Fibroblast of lung (primary cell): Measurements from ENCODE around the gene RTN4RL2. TPM values are rescaled to one million over a fixed set of nuclear protein-coding genes. Genes with fewer than 3 reads are reported as not detected.

ENCODE experiments used
- DNase-seq, 2 donors: peaks; one replicate each; pipeline versions ENCODE4 v3.0.0 to v3.0.0-alpha.2; 2010; ENCODE audit warnings: low read depth in 2 of 2
- H2AFZ ChIP-seq: 2 replicates; pipeline ENCODE4 v1.5.1; 2012; ENCODE audit warnings: low read length, control low read depth, inconsistent platforms
- H3K27ac ChIP-seq: 2 replicates; pipeline ENCODE4 v1.5.1; 2011; ENCODE audit warnings: low read length, control low read depth; ENCODE audit not compliant: insufficient read depth
- H3K27me3 ChIP-seq: 2 replicates; pipeline ENCODE4 v1.5.1; 2011; ENCODE audit warnings: mild to moderate bottlenecking, low read length; ENCODE audit not compliant: control insufficient read depth, insufficient read depth
- H3K36me3 ChIP-seq: 2 replicates; pipeline ENCODE4 v1.5.1; 2011; ENCODE audit warnings: low read length; ENCODE audit not compliant: control insufficient read depth, insufficient read depth
- H3K4me1 ChIP-seq: 2 replicates; pipeline ENCODE4 v1.5.1; 2011; ENCODE audit warnings: low read length; ENCODE audit not compliant: control insufficient read depth, insufficient read depth; ENCODE audit errors: extremely low read depth
- H3K4me2 ChIP-seq: 2 replicates; pipeline ENCODE4 v1.5.1; 2011; ENCODE audit warnings: low read length, control low read depth; ENCODE audit not compliant: insufficient read depth; ENCODE audit errors: extremely low read depth
- H3K4me3 ChIP-seq, 4 experiments: fragments of 200-600 bp in 1 of 4; sonication (generic) in 1 of 4; replicated peaks in 1 of 4; 2 replicates each; pipeline ENCODE4 v1.5.1; 2011 to 2016; ENCODE audit warnings: low read length in 4 of 4, low read depth in 3 of 4, mild to moderate bottlenecking in 3 of 4, control low read depth in 2 of 4, inconsistent platforms in 1 of 4, mixed read lengths in 1 of 4; ENCODE audit not compliant: insufficient read depth in 1 of 4; ENCODE audit errors: control extremely low read depth in 1 of 4
- H3K79me2 ChIP-seq: 2 replicates; pipeline ENCODE4 v1.5.1; 2012; ENCODE audit warnings: mild to moderate bottlenecking, low read length, inconsistent platforms; ENCODE audit not compliant: control insufficient read depth, insufficient read depth
- H3K9ac ChIP-seq: 2 replicates; pipeline ENCODE4 v1.5.1; 2011; ENCODE audit warnings: mild to moderate bottlenecking, low read length, control low read depth; ENCODE audit not compliant: insufficient read depth
- H3K9me3 ChIP-seq: 2 replicates; pipeline ENCODE4 v1.5.1; 2012; ENCODE audit warnings: low read depth, low read length; ENCODE audit not compliant: control insufficient read depth, insufficient read depth
- H4K20me1 ChIP-seq: 2 replicates; pipeline ENCODE4 v1.5.1; 2011; ENCODE audit warnings: low read length; ENCODE audit not compliant: control insufficient read depth, insufficient read depth; ENCODE audit errors: extremely low read depth
- EZH2 ChIP-seq: IDR thresholded peaks from 2 replicates; pipeline ENCODE4 v1.5.1; 2012; ENCODE audit warnings: low read length, control low read depth, mild to moderate bottlenecking; ENCODE audit errors: missing control alignments
- polyA plus RNA-seq, 2 donors: library from polyadenylated mRNA; depleted of rRNA in 1 of 2; stranded (reverse) in 1 of 2; unstranded in 1 of 2; fragments of >200 nt; gene quantifications; 2 replicates each; pipeline ENCODE4 v1.2.1, GENCODE V29; 2011 to 2012; ENCODE audit warnings: missing spikeins in 1 of 2
- total RNA-seq: library from RNA; depleted of rRNA; stranded (reverse); fragments of >200 nt; gene quantifications from 2 replicates; pipeline ENCODE4 v1.2.1, GENCODE V29; 2014
- TF ChIP-seq, protein P1 (sequence below), 2 donors: IDR thresholded peaks in 1 of 2; conservative IDR thresholded peaks in 1 of 2; 1 replicate in 1 of 2; 2 replicates in 1 of 2; pipeline ENCODE4 v1.5.1; 2011 to 2012; ENCODE audit warnings: low read length in 2 of 2, control low read depth in 1 of 2, inconsistent platforms in 1 of 2, low read depth in 1 of 2, mild to moderate bottlenecking in 1 of 2

The RTN4RL2 gene
- total and polyA plus RNA-seq, 2 donors (not counting 1 experiment from before 2014, with no cell fraction given) = 0.17 to 0.27 TPM

DNA sequence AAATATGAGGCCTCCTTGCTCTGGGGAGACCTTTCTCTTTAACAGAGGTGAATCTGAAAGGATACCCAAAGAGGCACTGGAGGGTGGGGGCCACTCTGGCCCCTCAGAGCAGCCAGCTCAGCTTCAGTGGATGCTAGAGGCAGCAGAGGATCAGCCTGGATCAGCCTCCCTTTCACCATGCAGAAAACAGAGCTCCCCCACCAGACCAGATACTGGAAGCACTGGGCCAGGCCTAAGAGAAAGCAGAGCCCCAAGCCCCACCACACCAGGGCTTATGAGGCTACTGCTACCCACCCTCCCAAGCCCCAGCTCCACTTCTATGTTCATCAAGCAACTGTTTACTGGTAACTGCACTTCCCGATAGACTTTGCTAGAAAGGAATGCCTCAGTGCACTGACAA, 29.4 kb upstream of the RTN4RL2 start:
- Histone ChIP-seq H2AFZ (no peak overlapping the region), H3K9ac (no peak overlapping the region), H4K20me1 (no peaks in the 10 kb centered on the region), H3K9me3 (no peaks in the 10 kb centered on the region), H3K4me1 (peaks cover 36% of the 10 kb centered on the region), H3K36me3 (no peaks in the 10 kb centered on the region), H3K4me3 (no peak overlapping the region), H3K27ac (no peak overlapping the region), H3K79me2 (peaks cover 4% of the 10 kb centered on the region), H3K4me2 (no peak overlapping the region), H3K27me3 (no peaks in the 10 kb centered on the region)
- TF ChIP-seq, protein P1, sequence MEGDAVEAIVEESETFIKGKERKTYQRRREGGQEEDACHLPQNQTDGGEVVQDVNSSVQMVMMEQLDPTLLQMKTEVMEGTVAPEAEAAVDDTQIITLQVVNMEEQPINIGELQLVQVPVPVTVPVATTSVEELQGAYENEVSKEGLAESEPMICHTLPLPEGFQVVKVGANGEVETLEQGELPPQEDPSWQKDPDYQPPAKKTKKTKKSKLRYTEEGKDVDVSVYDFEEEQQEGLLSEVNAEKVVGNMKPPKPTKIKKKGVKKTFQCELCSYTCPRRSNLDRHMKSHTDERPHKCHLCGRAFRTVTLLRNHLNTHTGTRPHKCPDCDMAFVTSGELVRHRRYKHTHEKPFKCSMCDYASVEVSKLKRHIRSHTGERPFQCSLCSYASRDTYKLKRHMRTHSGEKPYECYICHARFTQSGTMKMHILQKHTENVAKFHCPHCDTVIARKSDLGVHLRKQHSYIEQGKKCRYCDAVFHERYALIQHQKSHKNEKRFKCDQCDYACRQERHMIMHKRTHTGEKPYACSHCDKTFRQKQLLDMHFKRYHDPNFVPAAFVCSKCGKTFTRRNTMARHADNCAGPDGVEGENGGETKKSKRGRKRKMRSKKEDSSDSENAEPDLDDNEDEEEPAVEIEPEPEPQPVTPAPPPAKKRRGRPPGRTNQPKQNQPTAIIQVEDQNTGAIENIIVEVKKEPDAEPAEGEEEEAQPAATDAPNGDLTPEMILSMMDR (conservative IDR thresholded peaks at IDR 0.05 in 1 of 2, IDR thresholded peaks at IDR 0.05 in 1 of 2; ENCODE audit: low read depth in 1 of 2, low read length in 2 of 2) = no peak
- TF ChIP-seq EZH2 = no peak
- no peak for DNase-seq

DNA sequence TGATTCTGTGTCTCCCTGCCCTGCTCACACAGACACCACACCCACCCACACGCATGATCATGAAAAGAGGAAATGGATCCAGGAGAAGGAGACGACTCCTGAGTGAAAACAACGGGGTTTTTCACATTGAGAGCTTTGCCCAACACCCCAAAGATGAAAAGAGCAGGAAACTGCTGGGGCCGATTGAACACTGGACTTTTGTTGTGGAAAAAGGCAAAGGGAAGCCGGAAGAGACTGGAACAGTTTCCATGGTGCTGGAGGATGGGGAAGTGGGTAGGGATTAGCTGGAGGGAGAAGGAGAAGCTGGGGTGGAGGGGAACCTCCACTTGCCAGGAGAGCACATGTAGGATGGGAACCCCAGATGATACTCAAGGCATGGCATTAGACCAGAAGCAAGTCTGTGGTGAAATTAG, 28.2 kb upstream of the RTN4RL2 start:
- Histone ChIP-seq H3K9ac (no peak overlapping the region), H4K20me1 (no peaks in the 10 kb centered on the region), H3K4me3 (no peak overlapping the region), H3K27ac (no peak overlapping the region), H3K4me2 (no peak overlapping the region), H3K9me3 (no peaks in the 10 kb centered on the region), H3K36me3 (no peaks in the 10 kb centered on the region), H3K79me2 (no peaks in the 10 kb centered on the region), H3K4me1 (peaks cover 27% of the 10 kb centered on the region), H3K27me3 (no peaks in the 10 kb centered on the region), H2AFZ (no peak overlapping the region)
- TF ChIP-seq EZH2 = no peak
- TF ChIP-seq, protein P1 (conservative IDR thresholded peaks at IDR 0.05 in 1 of 2, IDR thresholded peaks at IDR 0.05 in 1 of 2; ENCODE audit: low read depth in 1 of 2, low read length in 2 of 2) = no peak
- no peak for DNase-seq

DNA sequence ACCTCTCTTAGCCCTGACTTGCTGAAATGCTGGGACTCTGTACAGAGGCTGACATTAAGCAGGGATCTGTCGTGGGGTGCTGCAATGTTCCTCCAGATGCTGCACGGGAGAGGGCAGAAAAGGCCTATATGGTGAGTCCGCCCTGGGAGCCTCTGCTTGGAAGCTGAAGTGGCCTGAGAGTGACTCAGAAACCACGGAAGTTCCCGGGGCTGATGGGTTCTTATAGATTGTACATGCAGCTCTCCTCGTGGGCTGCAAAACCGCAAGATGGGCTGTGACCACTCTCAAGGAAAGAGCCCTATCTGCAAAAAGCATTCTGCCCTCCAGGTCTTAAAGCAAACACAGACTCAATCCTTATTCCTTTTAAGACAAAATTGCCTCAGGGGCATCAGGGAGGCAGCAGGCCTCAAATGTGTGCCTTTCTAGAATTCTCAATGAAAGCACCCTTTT, 27.6 kb upstream of the RTN4RL2 start:
- Histone ChIP-seq H2AFZ (no peak overlapping the region), H3K27ac (no peak overlapping the region), H3K9me3 (no peaks in the 10 kb centered on the region), H3K36me3 (no peaks in the 10 kb centered on the region), H3K79me2 (no peaks in the 10 kb centered on the region), H3K9ac (no peak overlapping the region), H3K4me1 (peaks cover 24% of the 10 kb centered on the region), H4K20me1 (no peaks in the 10 kb centered on the region), H3K4me2 (no peak overlapping the region), H3K27me3 (no peaks in the 10 kb centered on the region), H3K4me3 (no peak overlapping the region)
- no peak for TF ChIP-seq EZH2
- TF ChIP-seq, protein P1 (conservative IDR thresholded peaks at IDR 0.05 in 1 of 2, IDR thresholded peaks at IDR 0.05 in 1 of 2; ENCODE audit: low read depth in 1 of 2, low read length in 2 of 2) = no peak
- peak; percentile 92 to 93 for DNase-seq
